ENCODE results near the gene ARID3A. TPM values are rescaled to one million over a fixed set of nuclear protein-coding genes. Genes with fewer than 3 reads are reported as not detected.

Gene ARID3A
- total RNA-seq, 1 experiment from 2014 or later: 239 TPM

GRCh38 chr19:976476-976875 is 50.6 kb downstream of the ARID3A start:
- peaks cover 82% of the 10 kb centered on the region for H3K36me3 Mint-ChIP-seq (ENCODE audit: insufficient read depth, unreplicated experiment)

DNA sequence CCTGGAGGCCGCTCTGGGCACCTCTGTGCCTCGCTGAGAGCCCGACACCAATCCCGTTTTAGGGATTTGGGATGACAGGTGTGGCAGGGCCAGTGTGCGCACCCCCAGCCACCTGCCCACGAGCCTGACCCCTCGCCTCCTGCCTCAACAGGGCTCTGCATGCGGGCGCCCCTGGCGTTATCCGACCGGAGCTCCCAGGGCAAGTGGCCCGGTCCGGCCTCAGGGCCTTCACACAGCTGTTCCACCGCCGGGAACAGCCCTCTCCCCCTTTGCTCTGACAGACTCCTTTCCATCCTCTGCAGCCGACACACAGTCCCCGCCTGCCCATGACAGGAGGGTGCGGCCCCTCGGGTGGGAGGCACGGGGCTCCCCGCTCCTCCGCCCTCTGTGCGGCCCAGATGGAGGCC is 51.2 kb downstream of the ARID3A start:
- Mint-ChIP-seq H3K4me1 (ENCODE audit: low read depth, unreplicated experiment) (peaks cover 8% of the 10 kb centered on the region), H3K9me3 (ENCODE audit: unreplicated experiment) (no peaks in the 10 kb centered on the region), H3K36me3 (ENCODE audit: insufficient read depth, unreplicated experiment) (peaks cover 76% of the 10 kb centered on the region), H3K4me3 (ENCODE audit: unreplicated experiment) (no peak overlapping the region), H3K27me3 (ENCODE audit: insufficient read depth, unreplicated experiment) (no peaks in the 10 kb centered on the region), H3K27ac (ENCODE audit: unreplicated experiment) (no peak overlapping the region)
- peak in 1 of 2 experiments; percentile 35 for DNase-seq
- POLR2A ChIA-PET: interaction anchor here (0.5 kb wide), 1 partner anchor 22 kb away, joined by 5 read pairs; no protein-coding TSS in a partner anchor
- no TSS peak for BruUV-seq (replicated peaks)
- Histone ChIP-seq H3K4me1 (peaks cover 21% of the 10 kb centered on the region), H3K36me3 (ENCODE audit: control insufficient read depth, insufficient read depth, low read length) (no peaks in the 10 kb centered on the region; the same call in 1 of the 2 replicates), H3K27me3 (replicated peaks; ENCODE audit: control insufficient read depth, insufficient read depth, low read length) (no peaks in the 10 kb centered on the region), H3K9me3 (no peaks in the 10 kb centered on the region), H3K4me3 (ENCODE audit: low read depth, low read length) (no peak overlapping the region)
- CTCF ChIA-PET: no interaction called here
- intact Hi-C loops (cut with micrococcal nuclease; ENCODE audit: unreplicated experiment): no loop called here
- TF ChIP-seq CTCF (IDR thresholded peaks at IDR 0.05; ENCODE audit: insufficient read depth in 1 of 2, low read depth in 1 of 2, low read length in 1 of 2, severe bottlenecking in 1 of 2, unreplicated experiment in 1 of 2): no peak

More at GRCh38 chr19:976476-976875, 50.6 kb downstream of the ARID3A start:
- Mint-ChIP-seq H3K4me1 (ENCODE audit: low read depth, unreplicated experiment) (peaks cover 8% of the 10 kb centered on the region), H3K9me3 (ENCODE audit: unreplicated experiment) (no peaks in the 10 kb centered on the region), H3K4me3 (ENCODE audit: unreplicated experiment) (no peak overlapping the region), H3K27me3 (ENCODE audit: insufficient read depth, unreplicated experiment) (no peaks in the 10 kb centered on the region), H3K27ac (ENCODE audit: unreplicated experiment) (no peak overlapping the region)
- no peaks in the 10 kb centered on the region for H3K9me3 ChIP-seq
- ChIA-PET POLR2A (interaction anchor here (0.5 kb wide), 1 partner anchor 21 kb away, joined by 5 read pairs; no protein-coding TSS in a partner anchor), CTCF (no interaction called here)
- TF ChIP-seq CTCF (IDR thresholded peaks at IDR 0.05; ENCODE audit: insufficient read depth in 1 of 2, low read depth in 1 of 2, low read length in 1 of 2, severe bottlenecking in 1 of 2, unreplicated experiment in 1 of 2): no peak
- DNase-seq: peak in 1 of 2 experiments; percentile 36
- intact Hi-C loops (cut with micrococcal nuclease; ENCODE audit: unreplicated experiment): no loop called here
- no peaks in the 10 kb centered on the region for H3K27me3 ChIP-seq (replicated peaks; ENCODE audit: control insufficient read depth, insufficient read depth, low read length)
- no peak overlapping the region for H3K4me3 ChIP-seq (ENCODE audit: low read depth, low read length)
- H3K4me1 ChIP-seq: peaks cover 20% of the 10 kb centered on the region
- H3K36me3 ChIP-seq (ENCODE audit: control insufficient read depth, insufficient read depth, low read length): no peaks in the 10 kb centered on the region; the same call in 1 of the 2 replicates
- BruUV-seq (replicated peaks): no TSS peak

DNA sequence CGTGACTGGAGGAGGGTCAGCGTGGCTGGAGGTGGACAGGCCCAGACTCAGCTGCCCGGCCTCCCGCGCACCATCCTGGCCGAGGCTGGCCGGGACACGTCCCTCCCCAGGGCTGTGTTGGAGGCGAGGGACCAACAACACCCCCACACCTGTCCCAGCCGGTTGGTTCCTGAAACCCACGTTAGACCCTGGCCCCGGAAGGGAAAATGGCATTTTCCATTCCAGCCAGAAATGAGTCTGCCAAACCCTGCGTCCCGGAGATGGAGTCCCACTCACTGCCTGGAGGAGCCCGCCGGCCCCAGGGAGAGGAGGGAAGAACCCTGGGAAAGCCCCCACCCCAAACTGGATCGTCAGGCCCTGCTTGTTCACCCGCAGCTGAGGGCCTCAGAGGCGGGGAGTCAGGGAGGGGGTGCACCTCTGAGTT is 53.5 kb downstream of the ARID3A start:
- no peak overlapping the region for H3K4me3 ChIP-seq (ENCODE audit: low read depth, low read length)
- intact Hi-C loops (cut with micrococcal nuclease; ENCODE audit: unreplicated experiment): no loop called here
- no peaks in the 10 kb centered on the region; the same call in 1 of the 2 replicates for H3K36me3 ChIP-seq (ENCODE audit: control insufficient read depth, insufficient read depth, low read length)
- Mint-ChIP-seq H3K4me1 (ENCODE audit: low read depth, unreplicated experiment) (peaks cover 8% of the 10 kb centered on the region), H3K27ac (ENCODE audit: unreplicated experiment) (no peak overlapping the region), H3K36me3 (ENCODE audit: insufficient read depth, unreplicated experiment) (peaks cover 58% of the 10 kb centered on the region), H3K9me3 (ENCODE audit: unreplicated experiment) (no peaks in the 10 kb centered on the region), H3K27me3 (ENCODE audit: insufficient read depth, unreplicated experiment) (no peaks in the 10 kb centered on the region), H3K4me3 (ENCODE audit: unreplicated experiment) (no peak overlapping the region)
- no TSS peak for BruUV-seq (replicated peaks)
- ChIA-PET POLR2A (no interaction called here), CTCF (interaction anchor here (2.2 kb wide), 1 partner anchor 23 kb away, joined by 5 read pairs; no protein-coding TSS in a partner anchor)
- DNase-seq: no peak
- H3K27me3 ChIP-seq (replicated peaks; ENCODE audit: control insufficient read depth, insufficient read depth, low read length): no peaks in the 10 kb centered on the region
- peaks cover 40% of the 10 kb centered on the region for H3K4me1 ChIP-seq
- no peak for TF ChIP-seq CTCF (IDR thresholded peaks at IDR 0.05; ENCODE audit: insufficient read depth in 1 of 2, low read depth in 1 of 2, low read length in 1 of 2, severe bottlenecking in 1 of 2, unreplicated experiment in 1 of 2)
- H3K9me3 ChIP-seq: no peaks in the 10 kb centered on the region
